Measurements from ENCODE around the gene NFYB.

NFYB gene

DNA sequence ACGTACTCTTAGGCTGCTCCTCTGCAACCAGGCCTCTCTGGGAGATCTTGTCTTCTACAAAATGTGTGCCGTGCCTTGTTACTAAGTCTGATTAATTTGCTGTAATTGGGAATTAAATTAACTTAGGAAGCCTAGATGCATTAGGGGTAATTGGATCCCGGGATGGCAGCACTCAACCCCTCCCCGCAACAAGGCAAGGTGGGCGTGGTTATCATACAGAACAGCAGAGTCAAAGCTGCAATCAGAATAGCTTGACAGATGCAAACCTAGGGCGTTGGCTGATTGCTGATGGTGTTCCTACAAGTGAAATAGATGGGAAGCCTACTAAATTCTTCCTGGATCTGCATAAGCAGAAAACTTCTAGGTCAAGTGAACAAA, 34.5 kb upstream of the NFYB start:
- TF ChIP-seq, protein P1, sequence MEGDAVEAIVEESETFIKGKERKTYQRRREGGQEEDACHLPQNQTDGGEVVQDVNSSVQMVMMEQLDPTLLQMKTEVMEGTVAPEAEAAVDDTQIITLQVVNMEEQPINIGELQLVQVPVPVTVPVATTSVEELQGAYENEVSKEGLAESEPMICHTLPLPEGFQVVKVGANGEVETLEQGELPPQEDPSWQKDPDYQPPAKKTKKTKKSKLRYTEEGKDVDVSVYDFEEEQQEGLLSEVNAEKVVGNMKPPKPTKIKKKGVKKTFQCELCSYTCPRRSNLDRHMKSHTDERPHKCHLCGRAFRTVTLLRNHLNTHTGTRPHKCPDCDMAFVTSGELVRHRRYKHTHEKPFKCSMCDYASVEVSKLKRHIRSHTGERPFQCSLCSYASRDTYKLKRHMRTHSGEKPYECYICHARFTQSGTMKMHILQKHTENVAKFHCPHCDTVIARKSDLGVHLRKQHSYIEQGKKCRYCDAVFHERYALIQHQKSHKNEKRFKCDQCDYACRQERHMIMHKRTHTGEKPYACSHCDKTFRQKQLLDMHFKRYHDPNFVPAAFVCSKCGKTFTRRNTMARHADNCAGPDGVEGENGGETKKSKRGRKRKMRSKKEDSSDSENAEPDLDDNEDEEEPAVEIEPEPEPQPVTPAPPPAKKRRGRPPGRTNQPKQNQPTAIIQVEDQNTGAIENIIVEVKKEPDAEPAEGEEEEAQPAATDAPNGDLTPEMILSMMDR (IDR thresholded peaks at IDR 0.05; ENCODE audit: insufficient read depth, low read length, poor library complexity, severe bottlenecking): no peak
- H3K4me3 ChIP-seq (replicated peaks; ENCODE audit: low read depth, low read length): no peak overlapping the region

GRCh38 chr12:104171785-104172569, 34.0 kb upstream of the NFYB start:
- no peak for DNase-seq (ENCODE audit: extremely low read depth, insufficient read length)
- TF ChIP-seq, protein P1 (IDR thresholded peaks at IDR 0.05; ENCODE audit: insufficient read depth, low read length, poor library complexity, severe bottlenecking): no peak
- H3K4me3 ChIP-seq (replicated peaks; ENCODE audit: low read depth, low read length): no peak overlapping the region
- no peaks in the 10 kb centered on the region for H3K27me3 ChIP-seq (replicated peaks; ENCODE audit: control insufficient read depth, insufficient read depth, low read length)
- H3K36me3 ChIP-seq (ENCODE audit: control insufficient read depth, insufficient read depth, low read length): no peaks in the 10 kb centered on the region

More for the DNA sequence above, 34.5 kb upstream of the NFYB start:
- H3K27me3 ChIP-seq (replicated peaks; ENCODE audit: control insufficient read depth, insufficient read depth, low read length): no peaks in the 10 kb centered on the region
- no peaks in the 10 kb centered on the region for H3K36me3 ChIP-seq (ENCODE audit: control insufficient read depth, insufficient read depth, low read length)
- no peak for DNase-seq (ENCODE audit: extremely low read depth, insufficient read length)

DNA sequence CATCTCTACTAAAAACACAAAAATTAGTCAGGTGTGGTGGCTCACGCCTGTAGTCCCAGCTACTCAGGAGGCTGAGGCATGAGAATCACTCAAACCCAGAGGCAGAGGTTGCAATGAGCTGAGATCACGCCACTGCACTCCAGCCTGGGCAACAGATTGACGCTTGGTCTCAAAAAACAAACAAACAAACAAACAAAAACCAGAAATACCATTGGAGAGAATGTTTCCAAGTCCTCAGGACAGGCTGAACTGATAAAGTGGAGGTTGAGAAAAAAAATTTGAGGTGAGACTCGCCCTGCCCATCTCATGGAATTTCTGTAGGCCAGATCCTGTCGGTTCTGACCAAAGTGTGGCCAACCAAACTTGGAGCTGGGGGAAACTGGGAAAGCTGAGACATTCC, 30.6 kb upstream of the NFYB start:
- no peak overlapping the region for H3K4me3 ChIP-seq (replicated peaks; ENCODE audit: low read depth, low read length)
- DNase-seq (ENCODE audit: extremely low read depth, insufficient read length): no peak
- TF ChIP-seq, protein P1 (IDR thresholded peaks at IDR 0.05; ENCODE audit: insufficient read depth, low read length, poor library complexity, severe bottlenecking): no peak
- H3K36me3 ChIP-seq (ENCODE audit: control insufficient read depth, insufficient read depth, low read length): no peaks in the 10 kb centered on the region
- no peaks in the 10 kb centered on the region for H3K27me3 ChIP-seq (replicated peaks; ENCODE audit: control insufficient read depth, insufficient read depth, low read length)

- Histone ChIP-seq H3K4me3 (replicated peaks; ENCODE audit: low read depth, low read length) (no peak overlapping the region), H3K27me3 (replicated peaks; ENCODE audit: control insufficient read depth, insufficient read depth, low read length) (no peaks in the 10 kb centered on the region), H3K36me3 (ENCODE audit: control insufficient read depth, insufficient read depth, low read length) (no peaks in the 10 kb centered on the region)
- no peak for DNase-seq (ENCODE audit: extremely low read depth, insufficient read length)
- TF ChIP-seq, protein P1 (IDR thresholded peaks at IDR 0.05; ENCODE audit: insufficient read depth, low read length, poor library complexity, severe bottlenecking): no peak
These were observed 29.8 kb upstream of the NFYB start for GRCh38 chr12:104167519-104168458.

- DNase-seq (ENCODE audit: extremely low read depth, insufficient read length): no peak
- Histone ChIP-seq H3K36me3 (ENCODE audit: control insufficient read depth, insufficient read depth, low read length) (no peaks in the 10 kb centered on the region), H3K27me3 (replicated peaks; ENCODE audit: control insufficient read depth, insufficient read depth, low read length) (no peaks in the 10 kb centered on the region), H3K4me3 (replicated peaks; ENCODE audit: low read depth, low read length) (no peak overlapping the region)
- TF ChIP-seq, protein P1 (IDR thresholded peaks at IDR 0.05; ENCODE audit: insufficient read depth, low read length, poor library complexity, severe bottlenecking): no peak
These were observed 28.5 kb upstream of the NFYB start for GRCh38 chr12:104166465-104166864.

All from GM06990 (cell line).